ENCODE results near the gene CCNI2. TPM values are rescaled to one million over a fixed set of nuclear protein-coding genes. Genes with fewer than 3 reads are reported as not detected.

Gene CCNI2
- total and polyA plus RNA-seq, 2 donors (not counting 3 experiments of a cell fraction or from before 2014, with no cell fraction given) = 0.25 to 0.53 TPM

GRCh38 chr5:132754111-132754510, 6.9 kb downstream of the CCNI2 start:
- no peak for TF ChIP-seq FOS (IDR thresholded peaks at IDR 0.05; ENCODE audit: borderline replicate concordance, insufficient read depth, low read length)
- TF ChIP-seq EZH2 (IDR thresholded peaks at IDR 0.05; ENCODE audit: borderline replicate concordance, low read depth, low read length, severe bottlenecking) = no peak
- no peak for TF ChIP-seq GATA2 (IDR thresholded peaks at IDR 0.05; ENCODE audit: insufficient read depth, insufficient read length, low read depth, low read length)
- TF ChIP-seq JUN (IDR thresholded peaks at IDR 0.05; ENCODE audit: borderline replicate concordance, insufficient read depth, insufficient read length, low read depth) = no peak
- no peak for TF ChIP-seq POLR2AphosphoS5 (IDR thresholded peaks at IDR 0.05; ENCODE audit: insufficient read depth, low read depth, low read length)
- no peak for TF ChIP-seq POLR2A (IDR thresholded peaks at IDR 0.05; ENCODE audit: low read depth, low read length)
- TF ChIP-seq MAX (IDR thresholded peaks at IDR 0.05; ENCODE audit: insufficient read depth, insufficient read length) = no peak
- TF ChIP-seq CTCF (IDR thresholded peaks at IDR 0.05; ENCODE audit: extremely low read depth in 1 of 2, insufficient read depth in 1 of 2, low read depth in 1 of 2, low read length in 2 of 2) = no peak
- no peak for TF ChIP-seq MYC (IDR thresholded peaks at IDR 0.05; ENCODE audit: low read depth, low read length)
- no peak overlapping the region for H3K4me2 ChIP-seq (ENCODE audit: insufficient read depth, low read length)
- no peaks in the 10 kb centered on the region for H4K20me1 ChIP-seq (replicated peaks; ENCODE audit: control insufficient read depth, extremely low read depth, insufficient read depth, low read length)
- intact Hi-C loops (cut with micrococcal nuclease) = no loop called here
- no peak overlapping the region for H2AFZ ChIP-seq (ENCODE audit: low read depth, low read length)
- H3K27ac ChIP-seq (ENCODE audit: insufficient read depth, low read depth, low read length) = no peak overlapping the region
- no TSS peak for BruUV-seq (replicated peaks)
- no peak overlapping the region for H3K9ac ChIP-seq (replicated peaks; ENCODE audit: extremely low read depth, insufficient read depth, low read length)
- DNase-seq (ENCODE audit: low read depth, low spot score) (no peak), FAIRE-seq (no peak)
- no peaks in the 10 kb centered on the region for H3K27me3 ChIP-seq (ENCODE audit: control insufficient read depth in 2 of 2, insufficient read depth in 2 of 2, low read length in 2 of 2)
- no peak overlapping the region for H3K4me3 ChIP-seq (replicated peaks in 1 of 3; ENCODE audit: insufficient read depth in 1 of 3, low read depth in 1 of 3, low read length in 3 of 3)
- no peaks in the 10 kb centered on the region for H3K4me1 ChIP-seq (ENCODE audit: control insufficient read depth, extremely low read depth, insufficient read depth, low read length)
- H3K9me1 ChIP-seq (replicated peaks; ENCODE audit: control insufficient read depth, extremely low read depth, insufficient read depth, low read length) = no peaks in the 10 kb centered on the region
- dilution Hi-C loops (cut with MboI; ENCODE audit: extremely low pct_ligation_motif_present, low sequenced_read_pairs) = no loop called here
- ChIA-PET POLR2A (no interaction called here), CTCF (interaction anchor here (0.9 to 6.7 kb wide), 15 partner anchors 10 to 227 kb away, joined by 3 to 179 read pairs (median 5); no protein-coding TSS in a partner anchor)
- peaks cover 4 to 7% of the 10 kb centered on the region in 2 experiments for H3K36me3 ChIP-seq (ENCODE audit: control insufficient read depth in 2 of 2, extremely low read depth in 1 of 2, insufficient read depth in 2 of 2, low read length in 2 of 2)
- no peaks in the 10 kb centered on the region for H3K79me2 ChIP-seq (ENCODE audit: control insufficient read depth, insufficient read depth, low read length)
- H3K9me3 ChIP-seq (replicated peaks; ENCODE audit: control insufficient read depth, insufficient read depth, low read length) = no peaks in the 10 kb centered on the region
